Neural crest cell (in vitro differentiated cells): ENCODE data around the gene RNF214. TPM values are rescaled to one million over a fixed set of nuclear protein-coding genes. Genes with fewer than 3 reads are reported as not detected.

Experiments used
- DNase-seq: peaks from one replicate; pipeline ENCODE4 v3.0.0; 2021; ENCODE audit warnings: low read depth, mixed read lengths, low spot score
- H3K27ac Mint-ChIP-seq: one replicate; pipeline ENCODE4 v1.8.0; 2021; ENCODE audit warnings: mild to moderate bottlenecking, mixed read lengths; ENCODE audit not compliant: unreplicated experiment
- H3K27me3 Mint-ChIP-seq: 2 replicates; pipeline ENCODE4 v1.8.0; 2021; ENCODE audit warnings: low read depth, mild to moderate bottlenecking, mixed read lengths
- H3K36me3 Mint-ChIP-seq: 2 replicates; pipeline ENCODE4 v1.8.0; 2021; ENCODE audit warnings: low read depth, mild to moderate bottlenecking, mixed read lengths
- H3K4me1 Mint-ChIP-seq: 2 replicates; pipeline ENCODE4 v1.8.0; 2021; ENCODE audit warnings: mixed read lengths
- H3K4me3 Mint-ChIP-seq: one replicate; pipeline ENCODE4 v1.8.0; 2021; ENCODE audit warnings: mild to moderate bottlenecking, mixed read lengths
- H3K9me3 Mint-ChIP-seq: 2 replicates; pipeline ENCODE4 v1.8.0; 2021; ENCODE audit warnings: mixed read lengths
- total RNA-seq: library from RNA; stranded (reverse); gene quantifications from 2 replicates; pipeline ENCODE4 v1.2.1, GENCODE V29; 2021
- TF ChIP-seq, protein P1 (sequence below): fragments of 200-600 bp; sonication (generic); conservative IDR thresholded peaks from 2 replicates; pipeline ENCODE4 v1.5.0; 2021; ENCODE audit warnings: antibody characterized with exemption, mild to moderate bottlenecking

Gene RNF214
- total RNA-seq, 1 donor from 2014 or later, result 47.5 TPM

DNA sequence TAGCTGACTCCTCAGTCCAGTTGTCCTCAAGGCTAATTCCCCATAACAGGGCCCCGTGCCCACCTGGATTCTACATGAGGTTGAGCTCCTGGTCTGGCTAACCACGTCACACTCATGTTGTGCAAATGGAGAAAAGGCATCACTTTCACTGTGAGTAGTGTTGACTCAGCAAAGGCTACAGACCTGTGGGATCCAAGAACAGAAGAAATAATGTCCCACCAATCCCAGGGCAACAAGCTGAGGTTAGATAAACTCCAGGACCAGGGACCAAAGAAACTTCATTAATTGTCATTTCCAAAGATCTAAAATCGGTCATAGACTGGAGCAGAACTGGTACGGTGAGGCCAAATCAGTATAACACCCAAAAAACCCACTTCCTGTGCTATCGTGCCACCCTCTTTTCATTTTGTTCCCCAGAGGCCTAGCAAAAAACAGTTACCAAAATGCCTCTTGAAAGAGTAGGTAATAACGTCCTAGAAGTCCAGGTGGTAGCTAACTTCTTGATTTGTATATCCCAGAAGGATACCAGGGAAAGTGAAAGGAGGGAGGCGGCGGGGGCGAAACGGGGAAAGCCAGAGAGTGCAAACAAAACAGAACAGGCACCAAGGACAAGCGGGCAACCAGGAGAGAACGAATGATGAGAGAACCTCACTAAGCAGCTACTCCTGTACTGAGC, 2.0 kb upstream of the RNF214 start:
- Mint-ChIP-seq H3K36me3 (peaks cover 2% of the 10 kb centered on the region), H3K27me3 (no peaks in the 10 kb centered on the region), H3K9me3 (no peaks in the 10 kb centered on the region), H3K27ac (no peak overlapping the region), H3K4me3 (peak overlapping the region; percentile 96), H3K4me1 (peaks cover 40% of the 10 kb centered on the region)
- TF ChIP-seq, protein P1, sequence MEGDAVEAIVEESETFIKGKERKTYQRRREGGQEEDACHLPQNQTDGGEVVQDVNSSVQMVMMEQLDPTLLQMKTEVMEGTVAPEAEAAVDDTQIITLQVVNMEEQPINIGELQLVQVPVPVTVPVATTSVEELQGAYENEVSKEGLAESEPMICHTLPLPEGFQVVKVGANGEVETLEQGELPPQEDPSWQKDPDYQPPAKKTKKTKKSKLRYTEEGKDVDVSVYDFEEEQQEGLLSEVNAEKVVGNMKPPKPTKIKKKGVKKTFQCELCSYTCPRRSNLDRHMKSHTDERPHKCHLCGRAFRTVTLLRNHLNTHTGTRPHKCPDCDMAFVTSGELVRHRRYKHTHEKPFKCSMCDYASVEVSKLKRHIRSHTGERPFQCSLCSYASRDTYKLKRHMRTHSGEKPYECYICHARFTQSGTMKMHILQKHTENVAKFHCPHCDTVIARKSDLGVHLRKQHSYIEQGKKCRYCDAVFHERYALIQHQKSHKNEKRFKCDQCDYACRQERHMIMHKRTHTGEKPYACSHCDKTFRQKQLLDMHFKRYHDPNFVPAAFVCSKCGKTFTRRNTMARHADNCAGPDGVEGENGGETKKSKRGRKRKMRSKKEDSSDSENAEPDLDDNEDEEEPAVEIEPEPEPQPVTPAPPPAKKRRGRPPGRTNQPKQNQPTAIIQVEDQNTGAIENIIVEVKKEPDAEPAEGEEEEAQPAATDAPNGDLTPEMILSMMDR, result no peak
- DNase-seq, result no peak

DNA sequence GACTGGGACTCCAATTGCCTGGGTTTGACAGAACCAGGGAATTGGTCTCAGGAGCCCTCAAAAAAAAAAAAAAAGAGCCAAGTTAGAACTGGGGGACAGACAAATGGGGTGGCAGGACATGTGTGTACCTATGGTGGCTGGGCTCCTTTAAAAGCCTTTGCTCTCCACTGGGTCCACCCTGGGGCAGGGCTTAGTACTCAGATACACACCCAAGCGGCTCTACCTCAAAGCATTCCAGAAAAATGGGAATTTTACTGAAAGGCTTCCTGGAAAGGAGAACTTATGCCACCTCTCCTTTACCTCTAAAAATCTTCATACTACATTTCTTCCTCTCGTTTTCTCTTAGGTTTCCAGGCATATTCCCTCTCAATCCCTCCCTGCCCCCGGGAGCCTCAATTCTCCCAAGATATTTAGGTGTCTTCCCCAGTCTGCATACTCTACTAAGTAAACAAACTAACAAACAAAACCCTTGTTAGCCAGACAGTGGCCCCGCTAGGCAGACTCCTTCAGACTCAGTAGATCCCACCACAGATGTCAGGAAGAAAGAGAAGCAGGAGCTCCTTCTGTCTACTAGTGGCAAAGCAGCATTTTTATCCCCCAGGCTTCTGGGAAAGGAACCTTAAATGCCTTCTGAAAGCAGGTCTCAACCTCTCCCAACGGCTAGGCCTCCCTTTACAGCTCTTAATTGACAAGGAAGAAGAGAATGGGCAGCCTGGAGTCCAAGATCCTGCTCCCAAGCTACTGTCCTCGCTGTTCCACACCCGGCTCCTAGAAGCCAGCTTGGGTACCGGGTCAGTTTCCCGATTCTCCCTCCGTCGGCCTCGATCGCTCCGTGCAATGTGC, 1.3 kb upstream of the RNF214 start:
- H3K27me3 Mint-ChIP-seq, result no peaks in the 10 kb centered on the region
- H3K9me3 Mint-ChIP-seq, result no peaks in the 10 kb centered on the region
- TF ChIP-seq, protein P1, result no peak
- peaks cover 2% of the 10 kb centered on the region for H3K36me3 Mint-ChIP-seq
- H3K27ac Mint-ChIP-seq, result peak overlapping the region; percentile 83
- no peak for DNase-seq
- H3K4me1 Mint-ChIP-seq, result peaks cover 37% of the 10 kb centered on the region
- peak overlapping the region; percentile 96 for H3K4me3 Mint-ChIP-seq

DNA sequence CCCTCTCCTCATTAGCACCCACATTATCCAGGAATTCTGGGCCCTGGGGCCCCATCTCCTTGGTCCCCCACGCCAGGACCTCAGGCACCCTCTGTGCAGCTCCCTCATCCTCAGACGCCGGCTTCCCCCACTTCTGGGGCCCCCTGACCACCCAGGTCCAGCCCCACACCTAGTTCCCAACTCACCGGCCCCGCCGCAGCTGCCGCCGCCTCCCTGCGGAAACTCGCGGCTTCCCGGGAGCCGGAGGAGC, 704 bp upstream of the RNF214 start, which contains the start of gene PCSK7:
Gene PCSK7, minus strand, starts transcription at position 232 of the 250 bp plus-strand sequence. CDS start 2,229 bp downstream, outside the sequence.
- Mint-ChIP-seq H3K4me3 (peak within 1 kb of the TSS; percentile 99), H3K36me3 (peaks cover 3% of the 10 kb centered on the region), H3K27me3 (no peaks in the 10 kb centered on the region), H3K27ac (peak within 1 kb of the TSS; percentile 99), H3K4me1 (peaks cover 32% of the 10 kb centered on the region), H3K9me3 (no peaks in the 10 kb centered on the region)
- TF ChIP-seq, protein P1, result no peak
- DNase-seq, result no peak

DNA sequence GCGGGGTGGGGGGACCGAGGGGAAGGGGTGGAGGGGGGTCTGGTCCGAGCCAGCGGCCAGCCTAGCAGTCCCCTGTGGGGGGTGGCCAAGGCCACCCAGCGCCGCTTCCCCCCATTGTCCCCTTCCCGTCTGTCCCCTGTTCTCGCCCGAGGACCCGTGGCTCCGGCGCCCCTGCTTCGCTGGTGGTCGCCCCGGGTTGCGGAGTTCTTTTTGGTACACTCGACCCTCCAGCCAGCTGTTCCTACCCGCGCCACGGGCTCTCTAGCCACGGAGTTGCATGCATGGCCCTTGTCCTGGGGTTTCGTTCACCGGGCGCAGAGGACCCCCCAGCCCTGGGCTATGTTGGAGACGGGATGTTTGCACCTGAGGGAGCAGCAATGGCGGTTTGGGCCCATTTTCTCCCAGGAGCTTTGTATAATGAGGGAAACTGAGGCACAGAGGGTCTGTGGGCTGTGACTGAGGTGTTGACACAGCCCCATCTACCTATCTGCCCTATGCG, 489 bp downstream of the RNF214 start:
- DNase-seq, result peak; percentile 33
- peak overlapping the region; percentile 50 for H3K27ac Mint-ChIP-seq
- TF ChIP-seq, protein P1, result no peak
- no peaks in the 10 kb centered on the region for H3K27me3 Mint-ChIP-seq
- peaks cover 32% of the 10 kb centered on the region for H3K4me1 Mint-ChIP-seq
- H3K4me3 Mint-ChIP-seq, result peak overlapping the region; percentile 93
- no peaks in the 10 kb centered on the region for H3K9me3 Mint-ChIP-seq
- peaks cover 3% of the 10 kb centered on the region for H3K36me3 Mint-ChIP-seq

DNA sequence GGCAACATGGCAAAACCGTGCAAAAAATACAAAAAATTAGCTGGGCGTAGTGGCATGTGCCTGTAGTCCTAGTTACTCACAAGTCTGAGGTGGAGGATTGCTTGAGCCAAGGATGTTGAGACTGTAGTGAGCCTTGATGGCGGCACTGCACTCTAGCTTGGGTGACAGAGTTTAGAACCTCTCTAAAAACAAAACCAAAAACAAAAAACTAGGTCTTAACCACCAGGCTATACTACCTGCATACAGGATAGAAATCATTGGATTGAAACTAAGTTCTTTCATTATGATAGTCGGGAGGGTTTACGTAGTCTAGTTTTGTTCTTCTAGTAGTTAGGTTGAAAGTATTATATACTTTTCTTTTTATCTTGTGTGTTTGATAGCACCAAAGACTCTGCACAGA, 5.8 kb downstream of the RNF214 start:
- no peaks in the 10 kb centered on the region for H3K9me3 Mint-ChIP-seq
- peaks cover 12% of the 10 kb centered on the region for H3K4me1 Mint-ChIP-seq
- TF ChIP-seq, protein P1, result no peak
- H3K27me3 Mint-ChIP-seq, result no peaks in the 10 kb centered on the region
- H3K4me3 Mint-ChIP-seq, result no peak overlapping the region
- no peak for DNase-seq
- peaks cover 5% of the 10 kb centered on the region for H3K36me3 Mint-ChIP-seq
- H3K27ac Mint-ChIP-seq, result no peak overlapping the region
